Measurements from ENCODE around the gene SMIM1.

SMIM1 gene

DNA sequence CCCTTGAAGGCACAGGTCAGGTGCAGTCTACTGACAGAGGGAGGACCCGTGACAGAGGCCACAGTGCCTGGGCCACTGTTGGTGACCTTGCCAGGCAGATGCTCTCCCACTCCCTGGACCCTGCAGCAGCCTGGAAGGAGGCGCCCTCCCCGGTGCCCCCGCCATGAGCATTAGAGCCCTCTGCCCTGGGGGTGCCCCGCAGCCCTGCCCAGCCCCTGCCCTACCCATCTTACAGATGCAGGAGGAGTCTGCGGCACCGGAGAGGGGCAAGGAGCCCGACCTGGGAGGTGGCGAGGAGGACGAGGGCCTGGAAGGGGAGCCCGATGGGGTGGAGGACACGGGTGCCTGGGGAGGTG lies 9.7 kb upstream of the SMIM1 start:
- no peaks in the 10 kb centered on the region for H3K36me3 ChIP-seq (replicated peaks)
- in situ Hi-C loops (cut with HindIII; ENCODE audit: low pct_ligation_motif_present, low sequenced_read_pairs): no loop called here
- no peak overlapping the region for H3K27ac ChIP-seq
- H3K27me3 ChIP-seq (replicated peaks): no peaks in the 10 kb centered on the region
- no peak overlapping the region for H3K4me3 ChIP-seq (ENCODE audit: low read depth, low read length)
- TF ChIP-seq CTCF (IDR thresholded peaks at IDR 0.05; ENCODE audit: low read depth, low read length, missing control alignments): no peak
- DNase-seq: no peak

DNA sequence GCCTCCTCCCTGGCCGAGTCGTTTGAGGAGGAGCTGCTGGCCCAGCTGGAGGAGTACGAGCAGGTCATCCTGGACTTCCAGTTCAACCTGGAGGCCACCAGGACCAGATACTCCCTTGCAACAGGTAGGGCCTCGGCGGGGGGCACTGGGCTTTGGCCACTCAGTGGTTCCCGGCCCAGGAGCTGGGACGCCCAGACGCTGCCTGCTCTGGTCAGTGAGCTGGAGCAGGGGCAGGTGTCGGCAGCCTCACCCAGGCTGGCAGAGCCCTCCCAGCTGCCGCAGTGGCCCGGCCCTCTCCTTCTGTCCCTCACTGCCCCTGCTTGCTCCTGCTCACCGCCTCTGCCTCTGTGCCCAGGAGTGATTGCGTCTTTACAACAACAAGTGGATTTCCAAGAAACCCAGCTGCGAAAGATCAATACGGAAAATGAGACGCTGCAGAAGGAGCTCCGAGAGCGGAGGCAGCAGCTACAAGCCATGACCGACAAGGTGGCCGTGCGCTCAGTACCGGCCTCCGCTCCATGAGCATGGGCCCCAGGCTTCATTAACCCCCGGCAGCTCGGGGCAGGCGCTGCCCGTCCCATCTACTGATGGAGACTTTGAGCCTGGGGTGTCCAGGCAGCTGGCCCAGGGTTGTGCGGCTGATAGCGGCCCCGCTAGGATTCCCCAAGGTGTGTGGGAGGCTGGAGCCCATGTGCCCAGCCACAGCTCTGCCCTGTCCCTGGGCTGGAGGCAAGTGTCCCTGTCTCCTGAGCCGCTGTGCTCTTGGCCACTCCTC lies 9.0 kb upstream of the SMIM1 start:
- Histone ChIP-seq H3K27ac (no peak overlapping the region), H3K4me3 (ENCODE audit: low read depth, low read length) (no peak overlapping the region), H3K36me3 (replicated peaks) (no peaks in the 10 kb centered on the region), H3K27me3 (replicated peaks) (no peaks in the 10 kb centered on the region)
- TF ChIP-seq CTCF (IDR thresholded peaks at IDR 0.05; ENCODE audit: low read depth, low read length, missing control alignments): no peak
- DNase-seq: no peak
- in situ Hi-C loops (cut with HindIII; ENCODE audit: low pct_ligation_motif_present, low sequenced_read_pairs): no loop called here

DNA sequence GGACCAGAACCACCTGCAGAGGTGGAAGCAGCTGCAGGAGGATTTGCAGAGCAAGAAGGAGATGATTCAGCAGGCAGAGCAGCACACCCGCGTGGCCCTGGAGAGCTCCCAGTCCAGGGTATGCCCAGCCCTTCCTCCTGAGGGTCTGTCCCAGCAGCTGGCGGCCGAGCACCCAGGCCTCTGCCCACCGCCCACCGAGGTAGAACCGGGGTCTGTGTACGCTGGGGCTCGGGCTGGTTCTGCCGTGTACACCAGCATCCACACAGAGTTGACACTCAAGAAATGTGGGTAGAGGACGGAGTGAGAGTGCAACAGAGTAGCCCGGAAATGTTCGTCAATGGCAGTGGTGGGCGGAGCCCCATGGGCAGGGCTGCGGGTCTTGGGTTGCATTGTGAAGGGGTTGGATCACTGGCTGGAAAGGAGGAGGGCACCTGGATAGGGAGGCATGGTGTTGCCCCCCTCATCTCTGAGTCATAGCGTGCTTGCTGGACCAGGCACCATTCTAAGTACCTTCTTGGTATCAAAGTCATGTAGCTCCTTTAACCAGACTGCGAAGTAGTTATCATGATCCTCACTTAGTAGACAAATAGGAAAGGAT lies 5.1 kb upstream of the SMIM1 start:
- H3K4me3 ChIP-seq (ENCODE audit: low read depth, low read length): no peak overlapping the region

DNA sequence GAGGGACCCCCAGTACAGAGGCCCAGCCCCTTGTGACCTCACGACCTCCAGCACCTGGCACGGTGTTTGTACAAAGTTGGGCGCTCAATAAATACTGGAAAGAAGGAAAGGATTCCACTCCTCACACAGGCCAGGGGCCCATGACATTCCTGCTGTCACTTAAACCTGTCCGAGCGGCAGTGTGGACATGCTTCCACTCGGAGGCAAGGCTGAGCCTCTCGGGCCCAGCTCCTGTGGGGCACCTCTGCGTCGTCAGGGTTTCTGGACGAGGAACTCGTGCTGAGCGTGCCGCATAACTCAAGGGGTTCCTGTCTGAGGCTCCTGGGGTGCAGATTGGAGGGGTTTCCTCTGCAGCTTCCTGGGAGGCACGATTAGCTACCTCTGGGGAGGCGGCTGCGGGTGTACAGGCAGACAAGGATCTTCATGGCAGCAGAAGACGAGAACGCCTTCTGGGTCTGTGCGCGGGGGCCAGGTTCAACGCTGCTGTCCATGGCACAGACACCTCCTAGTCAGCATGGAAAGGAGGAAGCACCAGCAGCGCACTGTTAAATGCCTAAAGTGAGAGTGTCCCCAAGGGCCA lies 3.6 kb upstream of the SMIM1 start:
- no peak overlapping the region for H3K4me3 ChIP-seq (ENCODE audit: low read depth, low read length)
- no peak for TF ChIP-seq CTCF (IDR thresholded peaks at IDR 0.05; ENCODE audit: low read depth, low read length, missing control alignments)
- no peak for DNase-seq
- no peak overlapping the region for H3K27ac ChIP-seq
- no peaks in the 10 kb centered on the region for H3K27me3 ChIP-seq (replicated peaks)
- no peaks in the 10 kb centered on the region for H3K36me3 ChIP-seq (replicated peaks)
- in situ Hi-C loops (cut with HindIII; ENCODE audit: low pct_ligation_motif_present, low sequenced_read_pairs): no loop called here

More for the DNA sequence above, 5.1 kb upstream of the SMIM1 start:
- TF ChIP-seq CTCF (IDR thresholded peaks at IDR 0.05; ENCODE audit: low read depth, low read length, missing control alignments): no peak
- DNase-seq: no peak
- H3K36me3 ChIP-seq (replicated peaks): no peaks in the 10 kb centered on the region
- in situ Hi-C loops (cut with HindIII; ENCODE audit: low pct_ligation_motif_present, low sequenced_read_pairs): no loop called here
- no peak overlapping the region for H3K27ac ChIP-seq
- H3K27me3 ChIP-seq (replicated peaks): no peaks in the 10 kb centered on the region

DNA sequence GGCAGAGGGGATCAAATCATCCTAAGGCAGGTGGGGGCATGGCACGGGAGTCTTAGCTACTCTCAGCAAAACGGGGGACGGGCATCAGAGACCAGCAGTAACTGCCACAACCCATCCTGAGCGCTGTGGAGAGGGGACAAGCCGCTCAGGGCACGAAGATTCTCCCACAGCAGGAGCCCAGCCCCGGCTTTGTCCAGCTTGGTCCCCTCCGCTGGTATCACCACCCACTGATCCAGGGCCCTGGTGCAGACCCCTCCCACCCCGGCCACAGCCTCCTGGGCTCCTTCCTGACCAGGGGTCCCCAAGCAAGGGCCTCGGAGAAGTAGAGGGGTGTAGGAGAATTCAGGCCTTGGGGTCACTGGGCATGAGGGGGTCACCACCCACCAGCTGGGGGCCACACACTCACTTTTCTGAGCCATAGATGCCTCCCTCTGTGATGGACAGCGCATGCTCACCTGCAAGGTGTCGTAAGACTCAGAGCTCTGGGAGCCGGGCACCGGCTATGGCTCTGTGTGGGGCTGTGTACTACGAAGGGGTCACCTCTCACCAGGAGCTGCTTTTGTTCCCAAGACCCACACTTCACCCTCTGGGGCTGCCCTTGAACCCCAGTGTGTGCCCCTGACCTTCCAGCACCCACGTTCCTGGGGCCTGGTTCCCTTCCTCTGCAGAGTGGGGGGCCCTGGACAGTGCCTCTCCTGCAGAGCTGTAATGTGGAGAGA lies 2.3 kb upstream of the SMIM1 start:
- no peak for TF ChIP-seq CTCF (IDR thresholded peaks at IDR 0.05; ENCODE audit: low read depth, low read length, missing control alignments)
- in situ Hi-C loops (cut with HindIII; ENCODE audit: low pct_ligation_motif_present, low sequenced_read_pairs): no loop called here
- no peak for DNase-seq
- Histone ChIP-seq H3K27me3 (replicated peaks) (no peaks in the 10 kb centered on the region), H3K4me3 (ENCODE audit: low read depth, low read length) (no peak overlapping the region), H3K36me3 (replicated peaks) (no peaks in the 10 kb centered on the region), H3K27ac (no peak overlapping the region)
